SK-N-DZ (cell line): ENCODE measurements around the gene TRAPPC4.
"Not testable (repeated sequence)": the region's sequence is repeated elsewhere in the genome, so short reads cannot be mapped to it uniquely, and the experiment has no call there.

Experiments used
- DNase-seq: peaks from one replicate; pipeline ENCODE4 v3.0.0-alpha.2; 2015; ENCODE audit warnings: low spot score

TRAPPC4 gene

DNA sequence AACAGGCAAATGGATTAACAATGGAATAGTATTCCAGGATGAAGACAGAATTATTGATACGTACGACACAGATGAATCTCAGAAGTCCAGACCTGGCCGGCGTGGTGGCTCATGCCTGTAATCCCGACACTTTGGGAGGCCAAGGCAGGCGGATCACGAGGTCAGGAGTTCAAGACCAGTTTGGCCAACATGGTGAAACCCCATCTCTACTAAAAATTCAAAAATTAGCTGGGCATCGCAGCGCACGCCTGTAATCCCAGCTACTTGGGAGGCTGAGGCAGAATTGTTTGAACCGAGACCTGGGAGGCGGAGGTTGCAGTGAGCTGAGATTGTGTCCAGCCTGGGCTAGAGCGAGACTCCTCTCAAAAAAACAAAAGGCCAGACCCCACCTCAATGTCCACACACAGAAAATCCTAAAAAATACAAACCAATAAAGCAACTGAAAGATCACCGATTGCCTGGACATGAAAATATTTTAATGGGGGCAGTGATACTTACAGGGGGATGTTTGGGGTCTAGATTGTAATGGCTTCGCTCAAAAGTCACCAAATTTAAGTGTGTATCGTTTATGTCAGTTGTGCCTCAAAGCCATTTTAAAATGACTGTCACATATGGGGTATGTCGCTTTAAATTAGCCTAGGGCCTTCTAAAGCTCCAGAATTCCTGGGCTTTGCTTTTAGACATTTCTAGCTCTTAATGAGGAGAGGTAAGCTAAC lies 4.2 kb upstream of the TRAPPC4 start:
- DNase-seq = no peak

DNA sequence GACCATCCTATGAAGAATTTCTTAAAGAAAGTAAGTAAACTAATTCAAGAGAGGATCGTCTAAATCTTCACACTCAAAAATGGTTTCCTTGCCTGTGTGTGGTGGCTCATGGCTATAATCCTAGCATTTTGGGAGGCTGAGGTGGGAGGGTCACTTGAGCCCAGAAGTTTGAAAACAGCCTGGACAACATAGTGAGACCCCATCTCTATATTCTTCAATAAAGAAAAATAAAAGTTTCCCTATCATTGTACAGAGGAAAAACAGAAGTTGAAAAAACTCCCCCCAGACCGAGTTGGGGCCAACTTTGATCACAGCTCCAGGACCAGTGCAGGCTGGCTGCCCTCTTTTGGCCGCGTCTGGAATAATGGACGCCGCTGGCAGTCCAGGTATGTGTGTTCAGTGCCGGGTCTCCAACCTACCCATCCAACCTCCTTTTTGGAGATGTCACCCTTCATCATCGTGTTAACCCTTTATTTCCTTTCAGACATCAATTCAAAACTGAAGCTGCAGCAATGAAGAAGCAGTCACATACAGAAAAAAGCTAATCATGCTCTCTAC lies 3.4 kb upstream of the TRAPPC4 start:
- DNase-seq = no peak

DNA sequence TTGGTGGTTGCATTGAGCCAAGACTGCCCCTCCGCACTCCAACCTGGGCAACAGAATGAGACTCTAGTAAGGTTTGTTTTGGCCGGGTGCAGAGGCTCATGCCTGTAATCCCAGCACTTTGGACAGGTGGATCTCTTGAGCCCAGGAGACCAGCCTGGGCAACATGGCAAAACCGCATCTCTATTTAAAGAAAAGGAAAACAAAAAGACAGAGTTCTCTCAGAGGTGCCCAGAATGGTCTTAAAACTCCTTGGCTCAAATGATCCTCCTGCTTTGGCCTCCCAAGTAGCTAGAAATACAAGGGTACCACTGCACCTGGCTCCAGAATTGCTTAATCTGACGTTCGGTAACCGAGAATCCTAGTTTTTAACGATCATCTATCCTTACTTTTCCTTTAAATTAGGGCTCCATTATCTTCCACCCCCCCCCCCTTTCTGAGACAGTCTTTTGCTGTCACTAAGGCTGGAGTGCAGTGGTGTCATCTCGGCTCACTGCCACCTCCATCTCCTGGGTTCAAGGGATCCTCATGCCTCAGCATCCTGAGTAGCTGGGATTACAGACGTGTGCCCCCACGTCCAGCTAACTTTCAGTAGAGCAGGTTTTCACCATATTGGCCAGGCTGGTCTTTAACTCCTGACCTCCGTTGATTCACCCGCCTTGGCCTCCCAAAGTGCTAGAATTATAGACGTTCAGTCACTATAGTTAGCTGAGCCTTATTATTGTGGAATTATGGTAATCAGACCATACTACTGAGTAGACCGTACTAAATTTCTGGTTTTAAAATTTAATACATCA lies 2.2 kb upstream of the TRAPPC4 start:
- no peak for DNase-seq

DNA sequence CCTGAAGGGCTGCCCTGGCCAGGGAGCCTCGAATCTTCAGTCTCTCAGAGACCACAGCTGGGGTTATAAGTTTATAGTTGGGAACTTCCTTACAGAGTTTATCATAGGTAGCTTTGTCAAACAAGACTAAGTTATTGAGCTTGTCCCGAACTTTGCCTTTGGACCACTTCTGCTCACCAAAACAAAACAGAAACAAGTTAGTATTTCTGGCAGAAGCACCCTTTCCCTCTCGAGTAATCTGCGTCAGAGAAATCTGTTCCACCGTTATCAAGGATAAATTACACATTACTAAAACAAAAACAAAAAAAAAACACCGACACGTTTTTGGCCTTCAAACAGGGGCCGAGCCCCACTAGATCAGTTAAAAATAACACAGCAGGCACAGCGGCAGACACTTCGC lies 1.2 kb upstream of the TRAPPC4 start:
- not testable (repeated sequence) for DNase-seq

DNA sequence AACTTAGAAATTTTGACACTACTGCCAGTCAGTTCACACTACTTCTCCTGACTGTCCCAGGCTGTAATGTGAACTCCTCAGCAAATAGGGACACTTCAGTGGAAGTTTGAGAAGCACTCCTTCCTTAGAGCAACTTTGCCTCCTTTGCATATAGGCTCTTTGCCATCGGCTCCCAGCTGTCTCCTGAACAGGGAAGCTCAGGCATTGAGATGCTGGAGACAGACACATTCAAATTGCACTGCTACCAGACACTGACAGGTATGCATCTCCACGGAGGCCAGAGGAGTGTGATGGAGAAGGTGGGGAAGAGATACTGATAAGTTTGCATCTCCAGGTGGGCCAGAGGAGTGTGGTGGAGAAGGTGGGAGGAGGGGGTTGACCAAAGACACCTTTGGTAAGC lies 1.4 kb downstream of the TRAPPC4 start:
- no peak for DNase-seq

DNA sequence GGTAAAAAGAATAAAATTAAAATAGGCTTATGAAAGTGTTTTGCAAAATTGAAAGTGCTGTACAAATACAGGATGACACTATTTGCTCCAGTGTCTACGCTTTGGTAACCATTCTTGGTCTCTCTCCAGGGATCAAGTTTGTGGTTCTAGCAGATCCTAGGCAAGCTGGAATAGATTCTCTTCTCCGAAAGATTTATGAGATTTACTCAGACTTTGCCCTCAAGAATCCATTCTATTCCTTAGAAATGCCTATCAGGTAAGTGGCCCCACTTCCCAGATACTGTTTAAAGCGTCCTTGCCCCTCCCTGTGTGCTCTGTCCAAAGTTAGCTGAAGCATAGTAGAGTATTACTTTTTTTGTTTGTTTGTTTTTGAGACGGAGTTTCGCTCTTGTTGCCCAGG lies 3.1 kb downstream of the TRAPPC4 start:
- no peak for DNase-seq

DNA sequence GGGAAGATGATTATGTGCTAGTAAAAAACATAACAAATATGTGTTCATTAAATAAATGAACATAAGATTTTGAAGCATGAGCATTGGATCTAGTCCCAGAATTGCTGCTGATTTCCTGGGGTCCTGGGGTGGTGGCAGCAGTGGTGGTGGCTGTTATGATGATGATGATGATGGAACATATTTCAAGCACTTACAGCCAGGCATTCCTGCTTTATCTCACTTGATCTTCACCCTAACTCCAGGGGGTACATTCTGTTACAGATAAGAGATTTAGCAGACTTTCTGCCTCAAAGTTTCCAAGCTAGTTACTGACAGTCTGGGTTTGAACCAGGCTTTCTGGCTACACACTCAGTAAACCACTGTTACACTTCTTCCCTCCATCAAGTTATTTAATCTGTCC lies 5.2 kb downstream of the TRAPPC4 start:
- DNase-seq = no peak

DNA sequence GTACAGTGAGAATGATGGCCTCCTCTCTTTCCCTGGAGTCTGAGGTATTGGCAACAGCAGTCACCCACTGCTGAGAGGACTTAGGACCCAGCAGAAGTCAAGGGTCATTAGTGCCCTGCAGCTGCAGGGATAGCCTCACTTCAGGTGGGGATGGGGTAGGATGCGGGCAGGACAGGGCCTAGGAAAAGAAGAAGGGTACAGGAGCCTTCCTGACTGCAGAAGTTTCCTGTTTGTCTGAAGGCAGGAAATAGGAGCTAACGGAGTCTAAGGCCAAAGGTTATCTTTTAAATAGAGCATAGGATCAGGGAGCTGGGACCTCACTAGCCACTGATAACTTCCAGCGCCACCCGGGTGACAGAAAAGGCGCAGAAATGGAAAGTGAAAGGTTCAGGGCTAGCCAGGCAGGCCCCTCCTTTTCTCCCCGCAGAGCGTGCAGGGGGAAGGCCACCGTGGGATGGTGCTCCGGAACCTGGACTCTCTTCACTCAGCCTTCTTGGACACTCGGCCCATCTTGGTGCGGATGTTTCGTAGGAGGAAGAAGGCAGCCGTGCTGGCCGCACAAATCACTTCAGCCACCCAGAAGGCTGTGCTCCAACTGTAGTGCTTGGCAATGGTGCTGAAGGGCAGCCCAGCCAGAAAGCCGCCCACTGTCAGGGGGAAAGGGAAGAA lies 6.0 kb downstream of the TRAPPC4 start:
- no peak for DNase-seq

DNA sequence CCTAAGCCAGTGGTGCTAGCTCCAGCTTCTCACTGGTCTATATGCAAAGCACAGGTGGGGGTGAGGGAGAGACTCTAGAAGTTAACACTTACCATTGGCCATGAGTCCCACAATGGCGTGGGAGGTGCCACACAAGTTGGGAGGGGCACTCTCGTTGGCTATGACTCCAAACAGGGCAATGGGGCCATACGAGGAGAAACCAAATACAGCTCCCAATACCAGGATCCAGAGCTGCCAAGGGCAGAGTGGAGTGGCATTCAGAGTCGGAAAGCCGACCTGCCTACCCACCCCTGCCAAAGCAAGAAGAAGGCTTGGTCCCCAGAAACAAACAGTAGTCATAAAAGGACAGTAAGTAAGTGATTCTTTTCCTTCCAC lies 6.5 kb downstream of the TRAPPC4 start:
- DNase-seq = no peak

DNA sequence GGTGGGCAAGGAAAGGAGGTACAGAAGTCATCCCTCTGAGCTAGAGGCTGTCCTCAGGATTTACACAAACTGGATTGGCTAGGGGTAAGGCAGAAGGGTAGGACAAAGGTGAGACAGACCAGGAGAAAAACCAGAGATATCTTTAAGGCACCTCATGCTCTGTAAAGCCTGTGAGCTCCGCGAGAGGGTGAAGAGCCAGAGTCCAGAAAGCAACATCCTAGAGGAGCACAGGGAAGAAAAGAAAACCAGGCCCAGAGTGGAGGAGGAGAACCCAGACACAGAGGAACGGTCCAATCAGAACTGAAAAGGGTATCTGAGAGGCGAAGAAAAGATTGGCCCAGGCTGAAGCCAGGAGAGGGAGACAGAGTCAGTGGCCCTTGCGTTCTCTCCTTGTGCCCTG lies 7.0 kb downstream of the TRAPPC4 start:
- DNase-seq = no peak

DNA sequence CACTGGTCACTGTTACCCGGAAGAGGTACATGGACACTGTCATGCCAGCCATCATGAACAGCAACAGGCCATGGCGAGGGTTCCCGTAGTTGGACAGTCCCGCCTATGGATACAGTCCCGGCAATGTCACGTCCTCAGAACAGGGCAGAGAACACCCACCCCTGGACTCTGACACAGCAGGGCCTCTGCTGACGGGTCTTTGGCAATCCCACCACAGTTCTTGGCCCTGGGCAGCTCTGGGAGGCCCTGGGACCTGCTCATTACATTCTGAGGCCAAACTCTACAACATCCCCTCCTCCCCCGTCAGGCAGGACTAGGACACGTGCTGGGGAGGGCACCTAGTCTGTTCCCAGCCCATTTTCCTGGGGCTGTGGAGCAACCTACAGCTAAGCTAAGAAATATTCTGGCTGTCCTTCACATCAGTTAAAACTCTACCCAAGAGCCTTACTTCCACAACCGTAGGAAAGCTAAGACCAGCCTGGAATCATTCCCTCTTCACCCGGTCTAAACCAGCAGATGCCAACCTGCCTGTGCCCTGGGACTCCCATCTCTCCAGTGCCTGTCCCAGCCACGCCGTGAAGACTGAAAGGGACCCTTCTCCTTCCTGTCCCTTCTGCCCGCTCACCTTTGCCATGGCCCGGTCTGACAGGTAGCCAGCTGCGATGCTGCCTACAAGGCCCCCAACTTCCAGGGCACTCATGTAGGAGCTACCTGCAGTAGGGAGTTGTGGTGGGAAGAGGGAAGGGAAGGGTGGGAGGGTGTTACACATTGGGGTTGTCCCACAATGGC lies 7.6 kb downstream of the TRAPPC4 start:
- no peak for DNase-seq

DNA sequence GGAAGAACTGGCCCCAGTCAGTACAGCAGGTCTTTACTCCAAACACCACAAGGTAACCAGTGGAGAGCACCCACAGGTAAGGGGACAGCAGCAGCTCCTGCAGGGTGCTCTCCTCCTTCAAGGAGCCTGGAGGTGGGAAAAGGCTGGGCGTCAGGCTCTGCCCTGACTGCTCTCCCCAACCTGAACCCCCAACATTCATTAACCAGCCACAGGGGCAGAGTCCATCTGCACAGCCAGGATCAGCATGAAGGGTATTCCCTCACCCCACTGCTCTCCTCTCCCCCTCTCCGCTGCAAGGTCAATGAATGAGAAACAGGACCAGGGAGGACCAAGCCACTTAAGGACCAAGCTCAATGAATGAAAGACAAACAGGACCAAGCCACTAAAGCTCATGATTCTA lies 8.4 kb downstream of the TRAPPC4 start:
- DNase-seq = no peak

DNA sequence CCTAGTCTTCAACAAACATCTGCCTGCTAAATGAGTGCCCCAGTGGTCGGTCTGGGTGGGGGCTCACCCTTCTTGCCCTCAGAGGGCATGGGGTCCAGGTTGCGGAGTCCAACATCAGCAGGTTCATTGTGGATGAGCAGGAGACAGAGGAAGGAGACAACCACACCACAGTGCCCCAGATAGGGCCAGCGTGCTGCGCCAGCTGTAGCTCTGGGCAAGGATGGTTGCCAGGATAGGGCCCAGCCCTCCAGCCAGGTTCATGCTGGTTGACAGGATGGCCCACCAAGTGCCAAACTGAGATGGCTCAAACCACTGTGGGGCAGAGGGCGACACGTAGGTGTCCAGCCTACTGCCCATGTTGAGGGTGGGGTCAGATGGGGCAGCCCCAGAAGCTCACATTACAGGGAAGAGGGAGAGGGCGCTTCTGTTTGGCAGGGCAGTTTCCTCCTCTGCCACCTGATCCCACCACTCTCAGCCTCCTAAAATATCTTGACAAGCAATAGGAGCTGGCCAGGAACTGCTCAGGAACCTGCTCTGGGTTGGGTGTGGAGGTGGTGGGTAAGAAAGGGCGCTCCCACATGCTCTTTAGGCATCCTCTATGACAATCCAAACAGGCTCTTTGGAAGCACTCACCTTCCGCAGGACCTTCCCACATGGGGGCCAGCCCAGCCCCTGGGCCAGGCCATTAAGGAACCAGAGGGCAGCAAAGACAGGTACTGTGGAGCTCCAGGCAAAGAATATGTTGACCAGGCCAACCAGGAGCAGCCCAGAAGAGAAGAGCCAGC lies 9.2 kb downstream of the TRAPPC4 start:
- no peak for DNase-seq

DNA sequence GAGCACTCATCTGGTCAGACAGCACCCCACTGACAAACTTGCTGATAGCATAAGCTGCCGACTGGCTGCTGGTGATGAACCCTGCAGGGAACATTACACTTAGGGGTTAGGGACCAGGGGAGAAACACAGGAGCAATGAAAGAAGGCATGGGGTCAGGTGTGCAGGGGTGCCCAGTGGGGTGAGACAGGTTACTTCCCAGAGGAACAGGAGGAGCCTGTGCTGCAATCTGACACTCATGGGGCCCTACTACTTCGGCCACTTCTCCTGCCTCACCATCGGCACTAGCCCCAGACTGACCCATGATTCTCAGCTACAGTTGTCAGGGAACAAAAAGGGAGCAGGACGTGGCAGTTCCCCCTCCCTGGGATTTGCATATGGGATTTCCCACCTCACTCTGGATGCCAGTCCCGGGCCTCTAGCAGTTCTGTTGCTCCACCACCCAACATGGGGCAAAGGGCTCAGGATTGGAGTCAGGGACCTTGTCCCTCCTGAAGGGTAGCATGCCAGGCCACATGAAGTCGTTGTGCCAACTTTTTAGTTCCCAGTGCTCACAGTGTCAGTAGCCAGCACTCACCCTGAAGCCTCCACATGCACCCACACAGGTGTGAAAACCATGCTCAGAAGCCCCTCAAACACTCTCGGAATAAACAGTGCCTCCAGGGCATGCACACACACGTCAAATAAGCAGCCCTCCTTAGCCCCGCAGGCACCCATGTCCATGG lies 9.9 kb downstream of the TRAPPC4 start:
- no peak for DNase-seq

DNA sequence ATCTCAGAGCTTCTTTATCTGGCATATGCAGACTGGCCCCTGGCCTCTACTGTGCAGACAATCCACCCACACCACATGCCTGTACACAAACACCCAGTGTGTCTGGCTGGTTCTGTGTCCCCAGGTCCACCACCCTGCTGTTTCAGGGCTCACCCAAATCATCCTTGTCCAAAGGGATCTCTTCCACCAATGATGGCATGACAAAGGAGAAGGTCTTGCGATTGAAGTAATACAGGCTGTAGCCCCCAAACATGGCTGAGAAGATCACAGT lies 10.4 kb downstream of the TRAPPC4 start:
- no peak for DNase-seq

DNA sequence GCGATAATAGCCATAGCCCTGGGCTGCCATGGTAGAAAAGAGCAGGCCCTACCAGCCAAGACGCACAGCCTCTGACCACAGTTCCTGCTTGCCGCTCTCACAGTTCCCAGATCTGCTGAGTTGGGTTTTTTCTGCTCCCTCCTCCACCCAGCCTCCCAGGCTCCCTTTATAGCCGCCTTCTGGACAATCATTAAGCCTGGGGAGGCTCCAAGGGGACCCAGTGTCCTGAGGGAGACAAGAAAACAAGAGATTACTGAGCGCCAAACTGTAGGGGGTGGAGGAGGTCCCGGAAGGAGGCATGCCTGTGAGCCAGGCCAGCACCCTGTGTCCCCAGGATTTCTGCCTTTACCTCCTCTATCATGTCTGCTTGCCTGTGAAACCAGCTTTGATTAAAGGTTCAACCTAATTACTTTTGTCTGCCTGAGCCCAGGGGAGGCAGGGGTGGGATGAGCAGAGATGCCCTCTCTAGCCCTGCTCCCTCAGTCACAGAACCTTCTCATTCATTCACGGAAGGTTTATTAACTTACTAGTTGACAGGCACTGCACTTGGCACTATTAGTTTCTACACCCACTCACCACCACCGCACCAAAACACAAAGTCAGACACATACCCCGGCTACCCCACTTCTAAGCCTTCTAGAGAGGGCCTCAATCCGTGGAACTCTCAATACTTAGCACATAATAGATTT lies 10.9 kb downstream of the TRAPPC4 start:
- DNase-seq = no peak

DNA sequence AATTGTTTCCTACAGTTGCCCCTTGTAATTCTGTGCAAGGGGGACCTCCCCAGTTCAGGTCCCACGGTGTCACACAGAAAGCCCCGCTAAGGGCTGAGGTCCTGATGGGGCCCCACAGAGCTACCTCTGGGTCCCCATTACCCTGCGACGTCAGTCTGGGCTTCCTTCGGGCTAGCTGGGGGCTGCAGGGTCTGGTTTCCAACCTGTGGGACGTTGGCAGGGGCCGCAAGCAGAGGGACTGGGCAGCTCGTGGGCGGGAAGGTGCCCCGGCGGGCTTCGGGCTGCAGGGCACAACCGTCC lies 11.4 kb downstream of the TRAPPC4 start:
- no peak for DNase-seq

DNA sequence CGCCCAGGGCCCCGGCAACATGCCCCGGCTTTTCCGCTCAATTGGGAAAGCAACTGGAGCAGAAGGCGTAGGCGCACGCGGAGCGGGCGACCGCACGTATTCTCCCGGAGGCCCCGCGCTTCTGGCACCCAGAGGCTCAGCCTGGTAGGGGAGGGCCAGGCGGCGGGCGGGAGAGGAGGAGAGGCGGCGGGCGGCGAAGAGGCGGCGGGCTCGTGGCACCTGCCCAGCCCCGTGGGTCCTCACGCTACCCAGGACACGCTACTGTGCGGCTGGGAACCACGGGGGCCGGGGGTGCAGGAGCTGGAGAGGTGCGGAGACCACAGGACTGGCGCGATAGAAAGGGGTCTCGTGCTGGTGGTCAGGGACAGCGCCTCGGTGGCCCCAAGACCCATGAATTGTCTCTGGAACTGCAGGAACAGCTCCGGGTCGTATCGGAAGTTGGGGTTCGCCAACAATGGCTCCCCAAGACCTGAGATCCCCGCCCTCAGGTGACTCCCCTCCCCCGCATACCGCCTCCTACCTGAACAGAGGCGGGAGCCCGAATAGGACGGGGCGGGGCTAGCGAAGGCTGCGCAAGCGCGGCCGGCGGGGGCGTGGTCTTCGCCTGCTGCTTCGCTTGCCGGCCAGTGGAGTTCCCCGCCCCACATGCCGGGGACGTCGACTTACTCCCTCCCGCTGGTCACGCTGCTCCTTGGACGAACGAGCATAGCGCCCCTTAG lies 11.9 kb downstream of the TRAPPC4 start, which contains the start of gene SLC37A4:
Gene SLC37A4, minus strand, starts transcription at position 549 of the 719 bp plus-strand sequence.
- peak; percentile 94 for DNase-seq

DNA sequence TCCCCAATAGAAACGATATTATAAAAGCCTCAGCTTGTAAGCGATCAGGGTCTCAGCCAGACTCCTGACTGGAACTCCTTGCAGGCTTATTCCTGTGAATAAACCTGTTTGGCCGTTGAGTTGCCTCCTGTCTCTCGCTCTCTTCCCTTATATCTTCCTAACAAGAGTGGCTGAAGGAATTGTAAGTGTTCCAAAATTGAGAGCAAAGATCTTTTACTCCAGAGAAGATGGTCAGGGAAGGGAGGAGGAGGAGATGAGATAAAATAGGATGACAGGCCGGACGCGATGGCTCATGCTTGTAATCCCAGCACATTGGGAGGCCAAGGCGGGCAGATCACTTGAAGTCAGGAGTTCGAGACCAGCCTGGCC lies 13.3 kb downstream of the TRAPPC4 start:
- DNase-seq = no peak
